Glomerular visceral epithelial cell (primary cell): ENCODE results near the gene NCS1.
A peak's percentile ranks its signal among the peaks of the same experiment; 100 is the strongest.

Experiments used
- DNase-seq: peaks from one replicate; pipeline ENCODE4 v3.0.0-alpha.2; 2016; ENCODE audit errors: extremely low spot score

Gene NCS1

DNA sequence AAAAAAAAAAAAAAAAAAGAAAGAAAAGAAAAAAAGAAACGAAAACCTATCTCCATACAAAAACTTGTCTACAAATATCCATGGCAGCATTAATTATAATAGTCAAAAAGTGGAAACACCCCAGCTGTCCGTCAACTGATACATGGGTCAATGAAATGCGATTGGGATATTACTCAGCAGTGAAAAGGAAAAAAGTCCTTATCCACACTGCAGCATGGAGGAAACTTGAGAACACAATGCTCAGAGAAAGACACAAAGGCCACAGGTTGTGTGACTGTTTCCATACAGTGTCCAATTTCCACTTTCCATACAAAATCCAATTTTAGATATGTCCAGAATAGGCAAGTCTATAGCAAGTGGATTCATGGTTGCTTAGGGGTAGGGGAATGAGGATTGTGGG, 24.3 kb upstream of the NCS1 start:
- DNase-seq: no peak

DNA sequence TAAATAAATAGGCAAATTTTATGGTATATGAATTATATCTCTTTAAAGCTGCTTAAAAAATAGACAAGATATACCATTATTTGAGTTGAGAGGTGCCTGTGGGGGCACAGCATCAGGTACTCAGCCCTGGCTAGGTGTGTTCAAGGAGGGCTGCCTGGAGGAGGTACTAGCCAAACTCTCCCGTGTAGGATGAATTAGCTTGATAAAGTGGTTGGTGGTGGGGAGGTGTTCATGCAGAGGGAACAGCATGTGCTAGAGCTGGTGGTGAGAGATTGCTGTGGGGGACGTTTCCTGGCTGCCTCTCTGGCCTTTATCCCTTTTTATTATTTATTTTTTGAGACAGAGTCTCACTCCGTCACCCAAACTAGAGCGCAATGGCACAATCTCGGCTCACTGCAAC, 23.2 kb upstream of the NCS1 start:
- no peak for DNase-seq

DNA sequence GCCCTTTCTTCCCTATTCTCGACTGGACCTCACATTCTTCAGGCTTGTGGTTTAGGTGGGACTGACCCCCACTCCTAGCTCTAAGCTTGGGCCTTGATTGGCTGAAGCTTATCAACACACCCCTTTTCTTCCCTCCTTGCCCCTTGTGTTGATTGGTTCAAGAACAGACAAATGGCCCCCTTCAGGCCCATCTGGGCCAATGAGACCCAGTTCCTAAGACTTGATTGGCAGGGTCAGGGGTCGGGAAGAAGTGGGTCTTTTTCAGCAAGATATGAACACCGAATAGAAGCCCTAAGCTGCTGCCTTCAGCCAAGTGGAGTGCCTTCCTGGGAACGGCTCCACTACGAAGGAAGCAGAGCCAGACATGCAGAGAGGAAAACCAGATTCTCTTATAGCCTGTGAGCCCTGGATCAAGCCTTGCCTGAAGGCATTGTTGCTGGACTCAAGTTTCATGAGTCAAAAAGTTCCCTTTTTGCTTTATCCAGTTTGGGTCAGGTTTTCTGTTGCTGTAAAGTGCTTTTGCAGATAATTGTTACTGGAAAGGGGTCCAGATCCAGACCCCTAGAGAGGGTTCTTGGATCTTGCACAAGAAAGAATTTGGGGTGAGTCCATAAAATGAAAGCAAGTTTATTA, 22.4 kb upstream of the NCS1 start:
- no peak for DNase-seq

DNA sequence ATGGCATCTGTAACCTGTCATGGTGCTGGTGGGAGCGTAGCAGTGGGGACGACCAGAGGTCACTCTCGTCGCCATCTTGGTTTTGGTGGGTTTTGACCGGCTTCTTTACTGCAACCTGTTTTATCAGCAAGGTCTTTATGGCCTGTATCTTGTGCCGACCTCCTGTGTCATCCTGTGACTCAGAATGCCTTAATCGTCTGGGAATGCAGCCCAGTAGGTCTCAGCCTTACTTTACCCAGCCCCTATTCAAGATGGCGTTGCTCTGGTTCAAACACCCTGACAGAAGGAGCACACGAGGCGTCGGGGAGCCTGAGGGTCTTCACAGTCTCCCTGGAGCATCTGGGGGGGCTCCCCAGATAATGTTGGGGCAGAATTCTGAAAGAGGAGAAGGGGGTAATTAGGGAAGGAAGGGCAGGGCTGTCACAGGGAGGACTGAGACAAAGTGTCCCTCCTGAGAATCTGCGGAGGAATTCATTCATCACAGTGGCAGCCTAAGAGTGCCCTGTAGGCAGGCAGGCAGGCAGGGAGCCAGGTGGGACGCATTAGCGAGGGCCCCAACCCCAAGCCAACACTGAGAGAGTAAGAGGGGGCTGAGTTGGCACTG, 21.3 kb upstream of the NCS1 start:
- DNase-seq: peak; percentile 56

DNA sequence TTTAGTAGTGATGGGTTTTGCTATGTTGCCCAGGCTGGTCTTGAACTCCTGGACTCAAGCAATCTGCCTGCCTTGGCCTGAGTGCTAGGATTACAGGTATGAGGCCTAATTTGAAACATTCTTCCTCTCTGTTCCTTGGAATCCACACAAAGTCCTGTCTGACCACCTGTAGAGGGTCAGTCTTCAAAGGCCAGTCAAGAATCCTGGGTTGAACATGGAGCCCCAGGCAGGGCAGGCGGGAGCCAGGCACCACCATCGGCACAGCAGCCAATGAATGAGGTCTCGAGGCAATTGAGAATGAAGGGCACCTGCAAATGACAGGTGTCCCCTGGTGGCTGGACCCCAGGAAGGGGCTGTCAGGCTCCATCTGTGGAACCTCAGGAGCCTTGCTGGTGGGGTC, 17.4 kb upstream of the NCS1 start:
- no peak for DNase-seq

DNA sequence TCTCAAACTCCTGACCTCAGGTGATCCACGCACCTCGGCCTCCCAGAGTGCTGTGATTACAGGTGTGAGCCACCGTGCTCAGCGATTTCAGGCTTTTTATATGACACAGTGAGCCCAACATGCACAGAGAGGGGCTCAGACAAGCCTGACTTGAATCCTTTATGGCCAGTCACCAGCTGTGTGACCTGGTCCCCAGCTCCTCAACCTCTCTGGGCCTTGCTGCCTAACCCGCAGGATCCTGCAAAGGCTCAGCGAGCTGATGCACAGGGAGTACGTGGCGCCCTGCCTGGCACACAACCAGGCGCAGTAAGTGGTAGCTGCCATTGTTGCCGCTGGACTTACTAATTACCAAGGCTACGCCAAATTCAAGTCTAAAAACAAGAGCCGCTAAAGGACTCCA, 16.6 kb upstream of the NCS1 start:
- no peak for DNase-seq

DNA sequence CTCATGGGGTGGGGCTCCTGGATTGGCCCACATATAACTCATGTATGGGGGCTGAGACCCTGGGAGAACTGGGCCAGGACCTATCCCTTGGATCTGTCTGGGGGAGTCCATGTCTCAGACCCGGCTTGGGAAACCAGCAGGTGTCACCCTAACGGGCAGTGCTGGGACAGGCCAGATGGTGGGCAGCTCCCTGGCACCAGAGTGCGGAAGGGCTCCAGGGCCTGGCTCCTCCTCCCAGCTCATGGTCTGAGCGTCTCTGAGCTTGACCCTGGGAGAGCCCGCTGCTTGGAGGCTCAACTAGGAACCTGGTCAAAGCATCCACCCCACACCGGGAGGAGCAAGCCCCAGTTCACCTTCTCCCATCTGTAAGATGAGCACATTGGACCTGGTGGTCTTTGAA, 15.5 kb upstream of the NCS1 start:
- no peak for DNase-seq

DNA sequence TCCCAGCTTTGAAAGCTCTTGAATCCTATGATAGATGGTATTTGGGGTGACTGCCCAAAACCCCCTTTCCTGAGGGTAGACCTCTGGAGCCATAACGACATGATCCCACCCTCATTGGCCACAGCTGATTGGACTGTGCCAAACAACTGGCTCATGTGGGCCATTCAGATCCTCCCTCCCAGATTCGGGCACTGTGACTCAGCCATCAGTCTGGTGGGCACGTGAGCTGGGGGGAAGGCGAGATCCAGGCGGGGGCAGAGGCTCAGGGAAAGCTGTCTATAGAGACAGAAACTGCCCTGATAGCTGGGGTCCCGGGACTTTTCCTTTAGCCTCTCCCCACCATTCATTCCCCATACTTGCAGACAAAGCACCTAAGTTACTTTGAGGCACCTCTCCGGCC, 15.1 kb upstream of the NCS1 start:
- no peak for DNase-seq

DNA sequence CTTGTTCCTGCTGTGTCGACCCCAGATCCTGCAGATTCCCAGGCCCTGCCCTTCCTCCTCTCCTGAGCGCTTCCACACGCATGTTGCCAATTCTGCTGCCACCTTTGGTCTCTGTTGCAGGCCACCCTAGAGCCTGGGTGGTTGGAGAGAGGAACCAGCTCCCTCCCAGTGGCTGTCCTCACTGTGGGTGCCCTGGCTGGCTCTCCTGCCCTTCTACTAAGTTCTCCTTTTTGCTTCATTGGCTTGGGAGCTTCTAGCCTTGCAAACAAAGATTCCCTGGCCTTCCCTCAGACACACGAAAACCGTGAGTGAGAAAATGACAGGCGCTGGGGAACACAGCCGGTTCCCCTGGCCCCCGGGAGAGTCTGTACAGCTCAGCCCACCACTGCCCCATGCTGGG, 14.2 kb upstream of the NCS1 start:
- DNase-seq: no peak

DNA sequence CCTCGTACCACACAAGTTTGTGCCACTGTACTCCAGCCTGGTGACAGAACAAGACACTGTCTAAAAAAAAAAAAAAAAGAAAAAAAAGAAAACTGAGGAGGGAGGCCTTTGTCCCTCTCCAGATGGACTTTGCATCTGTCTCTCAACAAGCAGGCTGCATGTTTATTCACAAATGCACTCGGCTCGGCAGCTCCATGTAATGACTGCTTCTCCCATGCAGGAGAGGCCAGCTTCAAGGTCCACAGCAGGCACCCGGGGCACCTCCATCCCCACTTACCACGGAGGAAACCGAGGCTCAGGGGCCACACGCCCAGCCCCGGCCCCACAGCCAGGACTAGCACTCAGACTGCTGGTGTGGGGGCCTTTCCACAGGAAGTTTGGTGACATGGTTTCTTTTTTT, 13.1 kb upstream of the NCS1 start:
- DNase-seq: no peak

DNA sequence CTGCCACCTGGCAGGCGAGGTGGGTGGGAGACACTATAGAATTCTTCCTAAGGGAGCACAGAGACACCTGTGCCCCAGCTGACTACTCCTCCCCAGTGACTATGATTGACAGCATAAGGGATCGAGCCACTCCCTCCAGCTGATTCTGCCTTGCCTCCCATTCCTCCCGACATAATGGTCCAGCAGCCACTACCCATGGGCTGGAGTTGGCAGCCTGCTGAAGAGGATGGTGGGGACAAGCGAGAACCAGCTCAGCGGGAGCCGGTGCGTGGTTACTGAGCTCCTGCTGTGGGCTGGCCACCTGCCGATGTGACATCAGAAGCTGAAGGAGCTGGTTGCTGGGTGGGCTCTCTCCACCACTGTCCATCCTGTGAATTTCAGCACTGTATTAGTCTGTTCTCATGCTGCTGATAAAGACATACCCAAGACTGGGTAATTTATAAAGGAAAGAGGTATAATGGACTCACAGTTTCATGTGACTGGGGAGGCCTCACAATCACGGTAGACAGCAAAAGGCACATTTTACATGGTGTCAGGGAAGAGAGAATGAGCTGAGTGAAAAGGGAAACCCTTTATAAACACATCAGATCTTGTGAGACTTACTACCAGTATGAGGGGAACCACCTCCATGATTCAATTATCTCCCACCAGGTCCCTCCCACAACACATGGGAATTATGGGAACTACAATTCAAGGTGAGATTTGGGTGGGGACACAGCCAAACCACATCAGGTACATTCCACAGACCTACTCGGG, 12.1 kb upstream of the NCS1 start:
- no peak for DNase-seq

DNA sequence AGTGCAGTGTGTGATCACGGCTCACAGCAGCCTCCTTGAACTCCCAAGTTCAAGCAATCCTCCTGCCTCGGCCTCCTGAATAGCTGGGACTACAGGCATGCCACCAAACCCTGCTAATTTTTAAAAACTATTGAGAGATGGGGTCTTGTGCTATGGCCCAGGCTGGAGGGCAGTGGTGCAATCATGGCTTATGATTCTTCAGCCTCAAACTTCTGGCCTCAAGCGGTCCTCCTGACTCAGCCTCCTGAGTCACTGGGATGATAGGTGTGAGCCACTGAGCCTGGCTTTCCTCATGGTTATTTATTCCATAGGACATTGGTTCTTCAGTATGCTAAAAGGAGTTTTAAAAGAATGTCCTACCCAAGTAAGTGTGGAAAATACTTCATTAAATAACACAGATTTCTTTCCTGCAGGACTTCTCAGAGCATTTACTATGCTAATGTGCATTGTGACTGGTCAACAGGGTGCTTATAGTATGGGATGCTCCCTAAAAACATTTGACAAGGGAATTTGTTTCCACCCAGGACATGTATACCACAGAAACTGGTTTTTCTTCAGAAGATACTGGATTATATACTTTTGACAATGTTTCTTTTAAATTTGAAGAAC, 11.2 kb upstream of the NCS1 start:
- DNase-seq: no peak

DNA sequence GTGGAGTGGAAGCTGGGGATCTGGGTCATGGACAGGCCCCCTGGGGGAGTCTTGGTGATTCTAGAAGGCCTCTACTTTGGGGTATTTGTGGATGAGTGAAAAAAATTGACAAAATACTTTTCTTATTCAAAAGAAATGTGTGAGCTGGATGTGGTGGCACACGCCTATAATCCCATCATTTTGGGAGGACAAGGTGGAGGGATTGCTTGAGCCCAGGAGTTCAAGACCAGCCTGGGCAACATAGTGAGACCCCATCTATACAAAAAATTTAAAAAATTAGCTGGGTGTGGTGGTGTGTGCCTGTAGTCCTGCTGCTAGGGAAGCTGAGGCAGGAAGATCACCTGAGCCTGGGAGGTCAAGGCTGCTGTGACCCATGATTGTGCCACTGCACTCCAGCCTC, 6.6 kb upstream of the NCS1 start:
- DNase-seq: no peak

DNA sequence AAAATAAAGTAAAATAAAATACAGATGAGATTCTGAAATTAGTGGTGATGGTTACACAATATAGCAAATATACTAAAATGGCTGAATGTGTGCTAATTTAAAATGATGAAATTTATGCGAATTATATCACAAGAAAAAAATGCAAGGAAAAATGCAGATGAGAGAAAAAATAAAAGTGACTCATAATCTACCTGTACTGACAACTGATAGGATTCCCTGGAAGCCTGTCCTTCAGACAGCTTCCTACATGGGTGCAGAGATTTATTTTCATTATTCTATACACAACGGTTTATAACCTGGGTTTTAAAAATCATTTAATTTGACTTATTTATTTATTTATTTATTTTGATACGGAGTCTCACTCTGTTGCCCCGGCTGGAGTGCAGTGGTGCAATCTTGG, 5.8 kb upstream of the NCS1 start:
- no peak for DNase-seq

DNA sequence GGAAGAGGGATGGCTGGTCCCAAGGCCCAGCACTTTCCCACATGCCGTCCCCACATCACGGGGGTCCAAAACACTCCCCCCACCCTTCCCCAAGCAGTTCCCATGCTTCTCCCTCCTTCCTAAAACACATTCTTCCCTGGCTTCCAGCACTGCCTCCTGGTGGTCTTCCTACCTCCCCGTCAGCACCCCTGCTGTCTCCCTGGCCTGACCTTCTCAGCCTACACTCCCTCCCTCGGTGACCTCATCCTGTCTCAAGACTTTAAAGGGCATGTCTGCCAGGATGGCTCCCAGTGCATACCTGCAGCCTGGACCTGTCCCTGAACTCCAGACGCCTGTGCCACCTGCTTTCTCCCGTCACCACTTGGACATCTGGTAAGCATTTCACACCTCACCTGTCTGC, 4.3 kb upstream of the NCS1 start:
- DNase-seq: no peak

DNA sequence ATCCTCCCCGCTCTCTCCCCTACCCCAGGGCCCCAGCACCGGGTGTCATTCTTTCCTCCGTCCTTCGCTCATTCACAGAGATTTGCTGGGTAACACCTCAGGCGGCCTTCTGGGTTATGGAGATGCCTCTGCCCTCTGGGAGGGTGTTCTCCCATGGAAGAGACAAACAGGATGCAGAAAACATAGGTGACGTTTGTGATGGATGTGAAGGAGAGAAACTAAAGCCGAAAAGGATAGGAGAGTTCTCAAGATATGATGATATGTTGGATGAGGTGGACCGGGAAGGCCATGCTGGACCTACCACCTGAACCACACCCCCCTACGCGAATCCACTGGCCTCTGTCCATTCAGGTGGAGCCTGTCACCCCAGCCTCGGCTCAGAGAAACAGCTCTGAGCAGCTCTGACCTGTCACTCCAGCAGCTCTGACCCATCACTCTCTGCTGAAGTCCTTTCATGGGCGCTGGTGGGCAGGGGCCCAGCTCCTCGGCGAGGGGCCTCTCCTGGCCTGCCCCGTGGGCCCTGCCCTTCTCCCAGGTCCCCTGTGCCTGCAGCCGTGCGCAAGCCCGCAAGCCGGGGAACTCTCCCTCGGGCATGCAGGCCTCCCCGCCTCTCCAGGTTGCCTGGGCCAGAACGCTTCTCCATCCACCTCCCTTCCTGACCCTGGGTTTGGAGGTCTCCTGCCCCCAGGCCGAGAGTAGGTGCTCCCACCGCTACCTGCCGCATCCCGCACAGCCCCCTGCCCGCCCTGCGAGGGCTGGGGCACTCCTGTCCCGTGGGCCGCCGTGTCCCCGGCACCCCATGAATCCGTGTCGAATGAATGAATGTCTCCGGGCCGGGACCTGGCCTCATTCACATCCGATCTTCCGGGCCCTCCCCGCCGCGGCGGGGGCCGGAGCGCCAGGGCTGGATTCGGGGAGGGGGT, 717 bp upstream of the NCS1 start:
- no peak for DNase-seq

DNA sequence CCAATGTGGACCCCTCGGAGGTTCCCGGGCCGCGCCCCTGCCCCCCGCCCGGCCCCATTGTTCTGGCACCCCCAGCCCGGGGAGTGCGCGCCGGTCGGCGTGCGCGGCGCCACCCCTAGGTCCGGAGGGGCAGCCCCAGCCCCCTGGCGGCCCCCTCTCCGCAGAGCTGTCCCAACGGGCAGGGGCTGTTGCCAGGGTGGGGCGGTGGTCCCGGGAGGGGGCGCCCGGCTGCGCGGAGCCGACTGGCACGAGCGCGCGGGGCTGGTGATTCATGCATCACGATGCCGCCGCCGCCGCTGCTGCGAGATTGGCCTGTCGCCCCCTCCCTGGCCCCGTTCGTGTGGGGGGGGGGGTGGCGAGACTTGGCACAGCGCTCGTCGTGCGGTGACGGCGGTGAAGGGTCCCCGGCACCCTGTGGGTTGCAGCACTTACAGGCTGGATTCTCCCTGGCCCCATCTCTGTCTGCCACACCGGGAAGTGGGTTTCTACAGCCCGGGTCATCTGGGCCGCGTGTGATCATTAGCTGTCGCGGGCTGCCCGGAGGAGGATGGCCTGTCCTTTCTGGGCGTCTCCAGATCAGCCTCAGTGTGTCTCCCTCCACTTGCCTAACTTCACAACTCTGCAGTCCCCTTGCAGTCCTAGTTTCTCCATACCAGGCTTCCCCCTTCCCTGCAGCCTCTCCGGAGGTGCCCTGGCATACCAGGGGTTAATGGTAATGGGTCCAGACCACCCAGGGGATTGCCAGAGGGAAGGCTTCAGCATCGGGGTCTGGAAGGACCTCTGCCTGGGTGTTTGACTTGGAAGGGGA, 858 bp downstream of the NCS1 start:
- DNase-seq: peak; percentile 35

DNA sequence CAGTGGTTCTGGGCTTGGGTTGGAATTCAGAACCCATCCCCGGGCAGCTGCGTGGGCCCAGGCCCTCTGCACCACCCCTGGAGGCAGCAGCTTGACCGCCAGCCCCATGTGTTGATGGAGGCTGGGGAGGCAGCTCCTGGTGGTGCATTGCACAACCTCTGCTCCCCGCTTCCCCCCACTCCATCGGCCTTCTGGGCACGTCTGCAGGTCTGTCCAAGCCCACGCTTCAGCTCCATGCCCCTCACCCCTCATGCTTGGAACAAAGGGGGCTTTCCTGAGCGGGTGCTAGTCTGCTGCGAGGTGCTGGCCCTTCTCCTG, 1.4 kb downstream of the NCS1 start:
- no peak for DNase-seq

DNA sequence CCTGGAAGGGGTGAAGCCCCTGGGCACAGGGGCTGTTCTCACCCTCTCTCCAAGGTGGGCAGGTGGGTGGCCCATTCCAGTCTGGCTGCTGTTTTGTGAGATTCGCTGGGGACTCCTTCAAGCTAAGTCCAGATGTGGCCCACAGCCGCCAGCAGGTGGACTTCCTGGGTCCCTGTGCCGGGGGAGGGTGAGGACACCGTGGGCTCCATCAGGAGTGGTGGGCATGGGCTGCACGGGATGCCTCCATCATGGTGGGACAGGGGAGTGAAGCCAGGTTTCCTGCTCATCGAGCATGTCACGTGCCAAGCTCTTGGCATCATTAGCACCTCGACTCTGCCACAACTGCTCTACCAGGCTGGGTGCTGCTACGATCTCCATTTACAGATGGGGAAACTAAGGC, 1.8 kb downstream of the NCS1 start:
- no peak for DNase-seq

DNA sequence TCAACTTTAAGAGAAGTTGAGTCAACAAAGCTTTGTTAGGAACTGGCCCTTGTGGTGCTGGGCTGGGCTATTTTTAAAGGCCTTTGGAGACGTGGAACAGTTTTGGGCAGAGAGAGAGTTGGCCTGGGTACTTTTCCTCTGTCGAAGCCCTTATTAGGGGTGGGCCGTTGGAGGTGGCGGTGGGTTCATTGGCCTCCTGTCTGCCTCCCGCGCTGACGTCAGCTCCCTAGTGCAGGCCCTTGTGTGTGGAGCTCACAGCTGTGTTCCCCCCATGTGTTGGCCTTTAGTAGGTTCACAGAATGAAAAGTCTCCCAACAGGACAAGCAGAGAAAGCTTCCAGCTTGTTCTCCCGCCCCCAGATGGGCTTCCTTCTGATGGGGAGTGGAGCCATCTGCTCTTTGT, 2.7 kb downstream of the NCS1 start:
- no peak for DNase-seq

DNA sequence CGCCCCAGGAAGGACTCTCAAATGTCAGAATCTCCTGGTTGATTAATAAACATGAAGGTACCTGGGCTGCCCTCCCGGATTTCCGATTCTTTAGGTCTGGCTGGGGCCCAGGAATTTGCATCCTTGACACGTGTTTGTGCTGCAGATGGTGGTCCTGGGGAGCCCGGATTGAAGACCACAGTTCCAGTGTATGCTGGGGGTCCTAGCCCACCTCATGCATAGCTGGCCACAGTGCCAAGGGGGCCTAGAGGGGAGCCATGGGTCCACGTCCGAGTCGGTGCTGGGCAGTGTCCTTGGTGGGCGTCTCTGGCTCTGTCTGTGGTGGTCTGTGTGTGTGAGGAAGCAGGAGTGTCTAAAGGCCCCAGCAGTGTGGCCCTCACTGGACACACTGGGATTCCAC, 3.2 kb downstream of the NCS1 start:
- no peak for DNase-seq
